22Rv1 (cell line): ENCODE measurements around the gene CDAN1.
"Not testable (repeated sequence)": the region's sequence is repeated elsewhere in the genome, so short reads cannot be mapped to it uniquely, and the experiment has no call there.

Experiments
- H3K27ac ChIP-seq: fragments of 450-650 bp; 2 replicates; pipeline ENCODE4 v1.5.1; 2017
- ZFX ChIP-seq: fragments of 450-650 bp; IDR thresholded peaks from 2 replicates; pipeline ENCODE4 v1.6.1; 2017; ENCODE audit warnings: antibody characterized with exemption, borderline replicate concordance
- TF ChIP-seq, protein P1 (sequence below): fragments of 450-650 bp; IDR thresholded peaks from 2 replicates; pipeline ENCODE4 v1.5.1; 2017; ENCODE audit warnings: mild to moderate bottlenecking

Gene CDAN1

DNA sequence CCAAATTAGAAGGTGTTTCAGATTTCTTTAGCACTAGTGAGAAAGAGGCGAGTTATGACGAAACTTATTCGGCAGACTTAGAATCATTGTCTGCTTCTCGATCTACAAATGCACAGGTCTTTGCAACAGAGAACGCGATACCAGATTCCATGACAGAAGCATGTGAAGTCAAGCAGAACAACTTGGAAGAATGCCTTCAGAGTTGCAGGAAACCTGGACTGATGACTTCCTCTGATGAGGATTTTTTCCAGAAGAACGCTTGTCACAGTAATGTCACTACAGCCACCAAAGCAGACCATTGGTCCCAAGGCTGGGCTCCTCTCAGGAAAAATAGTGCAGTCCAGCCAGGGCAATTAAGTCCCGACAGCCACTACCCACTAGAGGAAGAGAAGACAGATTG is 50.6 kb downstream of the CDAN1 start:
- no peak overlapping the region for H3K27ac ChIP-seq
- TF ChIP-seq, protein P1, sequence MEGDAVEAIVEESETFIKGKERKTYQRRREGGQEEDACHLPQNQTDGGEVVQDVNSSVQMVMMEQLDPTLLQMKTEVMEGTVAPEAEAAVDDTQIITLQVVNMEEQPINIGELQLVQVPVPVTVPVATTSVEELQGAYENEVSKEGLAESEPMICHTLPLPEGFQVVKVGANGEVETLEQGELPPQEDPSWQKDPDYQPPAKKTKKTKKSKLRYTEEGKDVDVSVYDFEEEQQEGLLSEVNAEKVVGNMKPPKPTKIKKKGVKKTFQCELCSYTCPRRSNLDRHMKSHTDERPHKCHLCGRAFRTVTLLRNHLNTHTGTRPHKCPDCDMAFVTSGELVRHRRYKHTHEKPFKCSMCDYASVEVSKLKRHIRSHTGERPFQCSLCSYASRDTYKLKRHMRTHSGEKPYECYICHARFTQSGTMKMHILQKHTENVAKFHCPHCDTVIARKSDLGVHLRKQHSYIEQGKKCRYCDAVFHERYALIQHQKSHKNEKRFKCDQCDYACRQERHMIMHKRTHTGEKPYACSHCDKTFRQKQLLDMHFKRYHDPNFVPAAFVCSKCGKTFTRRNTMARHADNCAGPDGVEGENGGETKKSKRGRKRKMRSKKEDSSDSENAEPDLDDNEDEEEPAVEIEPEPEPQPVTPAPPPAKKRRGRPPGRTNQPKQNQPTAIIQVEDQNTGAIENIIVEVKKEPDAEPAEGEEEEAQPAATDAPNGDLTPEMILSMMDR = no peak
- no peak for TF ChIP-seq ZFX

DNA sequence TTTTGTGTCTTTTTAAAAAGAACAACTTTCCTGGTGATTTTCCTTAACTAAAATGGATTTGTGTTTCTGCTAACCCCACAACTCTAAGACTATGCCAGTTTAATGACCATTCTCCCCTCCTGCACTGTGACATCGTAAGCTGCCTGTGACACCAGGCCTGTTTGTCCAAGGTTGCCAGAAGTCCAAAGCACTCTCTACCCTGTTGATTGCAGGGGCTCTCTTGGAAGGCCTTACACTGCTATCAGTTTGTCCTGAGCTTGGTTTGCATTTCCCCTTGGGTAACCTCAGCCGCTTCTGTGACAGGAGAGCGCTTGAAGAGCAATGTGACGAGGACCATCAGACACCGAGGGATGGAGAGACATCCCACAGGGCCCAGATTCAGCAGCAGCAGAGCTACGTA is 55.8 kb downstream of the CDAN1 start:
- H3K27ac ChIP-seq = no peak overlapping the region
- no peak for TF ChIP-seq ZFX
- TF ChIP-seq, protein P1 = no peak

DNA sequence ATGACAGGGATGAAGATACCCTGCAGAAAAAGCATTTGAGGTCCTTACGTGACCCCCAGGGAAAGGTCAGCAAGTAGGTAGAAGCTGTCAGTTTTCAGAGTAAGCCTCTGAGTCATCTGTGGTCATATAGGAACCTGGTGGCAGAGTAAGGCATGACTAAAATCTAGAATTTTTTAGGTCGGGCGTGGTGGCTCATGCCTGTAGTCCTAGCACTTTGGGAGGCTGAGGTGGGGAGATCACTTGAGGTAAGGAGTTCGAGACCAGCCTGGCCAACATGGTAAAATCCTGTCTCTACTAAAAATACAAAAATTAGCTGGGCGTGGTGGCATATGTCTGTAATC is 56.8 kb downstream of the CDAN1 start:
- not testable (repeated sequence) for H3K27ac ChIP-seq

DNA sequence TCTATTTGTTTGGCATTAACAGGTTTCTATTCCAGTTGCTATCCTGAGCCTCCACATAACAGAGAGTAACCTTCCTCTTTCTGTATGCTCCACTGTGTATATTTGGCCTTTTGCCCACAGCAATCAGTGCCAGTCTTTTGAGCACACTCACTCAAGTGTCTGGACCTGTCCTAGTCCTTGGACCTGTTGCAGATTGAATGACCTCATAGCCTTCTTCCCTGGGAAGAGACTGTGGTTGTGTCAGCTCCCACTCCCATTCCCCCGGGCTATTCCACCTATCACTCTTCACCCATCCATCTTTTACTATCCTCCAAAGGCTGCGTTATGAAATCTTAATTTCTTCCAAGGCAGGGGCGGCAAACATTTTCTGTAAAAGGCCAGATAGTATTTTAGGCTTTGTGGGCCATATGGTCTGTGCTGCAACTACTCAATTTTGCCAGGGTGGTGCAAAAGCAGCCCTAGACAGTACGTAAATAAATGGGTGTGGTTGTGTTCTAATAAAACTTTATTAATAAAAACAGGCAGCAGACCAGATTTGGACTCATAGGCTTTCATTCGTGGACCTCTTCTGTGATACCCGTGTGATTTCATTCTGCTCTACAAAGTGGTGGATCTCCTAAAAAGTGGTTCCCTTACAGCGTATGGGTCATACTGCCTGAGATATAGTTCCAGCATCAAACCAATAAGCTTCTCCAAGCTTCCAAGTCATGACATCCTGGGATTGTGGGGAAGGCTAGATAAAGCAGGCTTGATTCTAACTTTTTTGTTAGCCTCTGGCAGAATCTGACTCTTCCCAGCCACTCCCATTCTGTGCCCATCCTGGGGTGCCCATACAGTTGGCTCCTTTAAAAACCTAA is 57.4 kb downstream of the CDAN1 start:
- H3K27ac ChIP-seq = no peak overlapping the region
- TF ChIP-seq, protein P1 = no peak
- TF ChIP-seq ZFX = no peak

DNA sequence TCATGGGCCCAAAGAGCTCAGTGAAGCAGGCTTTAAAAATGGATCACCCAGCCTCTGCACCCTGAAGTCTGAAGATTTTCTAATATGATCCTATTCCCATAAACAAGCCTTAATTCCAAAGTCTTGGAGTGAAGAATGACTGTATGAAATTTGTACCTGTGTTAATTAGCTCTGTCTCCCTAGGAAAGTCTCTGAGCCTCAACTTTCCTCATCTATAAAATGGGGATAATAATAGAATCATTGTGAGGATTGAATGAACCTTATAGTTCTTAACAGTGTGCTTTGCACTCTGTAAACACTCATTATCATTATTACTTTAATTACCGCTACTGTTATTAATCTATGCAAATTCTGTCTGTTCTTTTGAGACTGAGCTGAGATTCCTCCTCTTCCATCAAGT is 61.9 kb downstream of the CDAN1 start:
- H3K27ac ChIP-seq = no peak overlapping the region
- TF ChIP-seq, protein P1 = no peak
- no peak for TF ChIP-seq ZFX

DNA sequence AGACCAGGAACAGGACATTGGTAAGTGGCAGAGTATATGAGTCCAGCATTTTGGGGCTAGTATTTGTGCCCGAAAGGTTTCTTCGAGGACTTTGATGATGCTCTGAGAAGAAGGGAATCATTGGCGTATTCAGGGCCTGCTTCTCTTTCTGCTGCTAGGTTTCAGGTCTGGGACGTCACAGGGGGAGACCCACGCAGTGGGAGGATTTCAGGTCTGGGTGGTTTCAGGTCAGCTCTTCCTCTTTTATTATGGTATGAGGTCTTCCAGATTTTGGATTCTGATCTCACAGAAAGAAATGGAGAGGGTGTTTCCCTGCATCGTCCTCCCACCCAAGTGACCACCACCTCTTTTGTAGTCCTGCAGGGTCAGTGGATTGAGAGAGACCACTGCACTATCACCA is 62.5 kb downstream of the CDAN1 start:
- no peak for TF ChIP-seq ZFX
- TF ChIP-seq, protein P1 = no peak
- no peak overlapping the region for H3K27ac ChIP-seq
